RWPE2 (cell line): ENCODE measurements around the gene OR4E2.
A peak's percentile ranks its signal among the peaks of the same experiment; 100 is the strongest.
"Not testable (repeated sequence)": the region's sequence is repeated elsewhere in the genome, so short reads cannot be mapped to it uniquely, and the experiment has no call there.

Experiments
- ATAC-seq: fragments of 200-7000 bp; cut with Tn5 transposase; 3 replicates; pipeline ENCODE4 v1.9.1; 2021; ENCODE audit warnings: low read depth
- DNase-seq: peaks from one replicate; pipeline ENCODE4 v3.0.0-alpha.2; 2020; ENCODE audit warnings: low spot score
- H3K27ac ChIP-seq: fragments of 450-650 bp; 2 replicates; pipeline ENCODE4 v1.5.1; 2017; ENCODE audit warnings: mild to moderate bottlenecking; ENCODE audit not compliant: poor library complexity, severe bottlenecking
- H3K27me3 ChIP-seq: fragments of 250-450 bp; sonication (Bioruptor Pico); 2 replicates; pipeline ENCODE4 v1.5.1; 2021; ENCODE audit warnings: mild to moderate bottlenecking, moderate library complexity; ENCODE audit not compliant: insufficient read depth, poor library complexity, severe bottlenecking
- H3K36me3 ChIP-seq: fragments of 250-450 bp; sonication (Bioruptor Pico); 2 replicates; pipeline ENCODE4 v1.5.1; 2020; ENCODE audit warnings: low read depth, mild to moderate bottlenecking, moderate library complexity
- H3K4me1 ChIP-seq: fragments of 250-450 bp; sonication (Bioruptor Pico); 2 replicates; pipeline ENCODE4 v1.5.1; 2021; ENCODE audit warnings: mild to moderate bottlenecking, moderate library complexity; ENCODE audit not compliant: insufficient read depth, poor library complexity, severe bottlenecking
- H3K4me3 ChIP-seq: fragments of 250-450 bp; sonication (Bioruptor Pico); 2 replicates; pipeline ENCODE4 v1.5.1; 2021; ENCODE audit warnings: mild to moderate bottlenecking, moderate library complexity; ENCODE audit not compliant: severe bottlenecking
- H3K9me3 ChIP-seq: fragments of 250-450 bp; sonication (Bioruptor Pico); 2 replicates; pipeline ENCODE4 v1.5.1; 2021; ENCODE audit warnings: mild to moderate bottlenecking, moderate library complexity; ENCODE audit not compliant: severe bottlenecking
- CTCF ChIP-seq: fragments of 450-650 bp; IDR thresholded peaks from one replicate; pipeline ENCODE4 v1.5.1; 2017; ENCODE audit warnings: mild to moderate bottlenecking, moderate library complexity; ENCODE audit not compliant: poor library complexity, severe bottlenecking

The OR4E2 gene

GRCh38 chr14:21626491-21627230 lies 27.0 kb upstream of the OR4E2 start:
- H3K27me3 ChIP-seq, result peaks cover 7% of the 10 kb centered on the region
- no peak for TF ChIP-seq CTCF
- DNase-seq, result no peak
- H3K27ac ChIP-seq, result no peak overlapping the region
- H3K9me3 ChIP-seq, result no peaks in the 10 kb centered on the region
- ATAC-seq, result peak; percentile 53; the same call in 2 of the 3 replicates
- no peak overlapping the region for H3K4me3 ChIP-seq
- H3K4me1 ChIP-seq, result no peaks in the 10 kb centered on the region
- H3K36me3 ChIP-seq, result no peaks in the 10 kb centered on the region

- not testable (repeated sequence) for H3K27ac ChIP-seq, H3K4me1 ChIP-seq, H3K36me3 ChIP-seq, ATAC-seq, DNase-seq, H3K4me3 ChIP-seq, H3K9me3 ChIP-seq
- H3K27me3 ChIP-seq, result peaks cover 23% of the 10 kb centered on the region
Observed at GRCh38 chr14:21630503-21630902, 23.1 kb upstream of the OR4E2 start.

- Histone ChIP-seq H3K27me3 (peaks cover 26% of the 10 kb centered on the region), H3K4me3 (no peak overlapping the region), H3K27ac (no peak overlapping the region), H3K4me1 (no peaks in the 10 kb centered on the region), H3K36me3 (no peaks in the 10 kb centered on the region; the same call in 1 of the 2 replicates), H3K9me3 (no peaks in the 10 kb centered on the region)
- no peak for ATAC-seq
- no peak for TF ChIP-seq CTCF
- no peak for DNase-seq
Observed at GRCh38 chr14:21631084-21631483, 22.6 kb upstream of the OR4E2 start.

GRCh38 chr14:21634840-21635239 lies 18.8 kb upstream of the OR4E2 start, which contains the start of gene OR10G2:
OR10G2 (minus strand) TSS chr14:21634940; CDS start chr14:21634842, 98 bp downstream.
- Histone ChIP-seq H3K4me3 (no peak within 1 kb of the TSS), H3K27ac (no peak within 1 kb of the TSS), H3K4me1 (no peaks in the 10 kb centered on the region), H3K9me3 (no peaks in the 10 kb centered on the region), H3K36me3 (no peaks in the 10 kb centered on the region; the same call in 1 of the 2 replicates), H3K27me3 (peaks cover 27% of the 10 kb centered on the region)
- TF ChIP-seq CTCF, result no peak
- no peak for DNase-seq
- ATAC-seq, result no peak

GRCh38 chr14:21642683-21643082 lies 11.0 kb upstream of the OR4E2 start:
- no peaks in the 10 kb centered on the region for H3K4me1 ChIP-seq
- ATAC-seq (no peak), DNase-seq (no peak)
- H3K27me3 ChIP-seq, result peaks cover 8% of the 10 kb centered on the region
- no peaks in the 10 kb centered on the region for H3K9me3 ChIP-seq
- no peak overlapping the region for H3K4me3 ChIP-seq
- TF ChIP-seq CTCF, result no peak
- H3K36me3 ChIP-seq, result no peaks in the 10 kb centered on the region
- no peak overlapping the region for H3K27ac ChIP-seq
